Lung (tissue), 12 donors: ENCODE measurements around the gene FAM168A. TPM values are rescaled to one million over a fixed set of nuclear protein-coding genes. Genes with fewer than 3 reads are reported as not detected.

Source experiments
- ATAC-seq: fragments of 200-7000 bp; cut with Tn5 transposase; one replicate; pipeline ENCODE4 v1.9.1; 2020; ENCODE audit warnings: moderate number of reproducible peaks; ENCODE audit not compliant: insufficient read depth, low FRiP score
- DNase-seq, 3 donors: peaks; one replicate each; pipeline ENCODE4 v3.0.0-alpha.2; 2013 to 2017
- H3K27ac ChIP-seq, 2 donors: one replicate each; pipeline ENCODE4 v1.5.1; 2013; ENCODE audit warnings: mild to moderate bottlenecking in 2 of 2, moderate library complexity in 2 of 2, control low read depth in 1 of 2, inconsistent platforms in 1 of 2, low read depth in 1 of 2, low read length in 1 of 2
- H3K27me3 ChIP-seq, 3 donors: one replicate each; pipeline ENCODE4 v1.5.1; 2013; ENCODE audit warnings: low read length in 2 of 3; ENCODE audit not compliant: control insufficient read depth in 3 of 3, insufficient read depth in 3 of 3
- H3K36me3 ChIP-seq, 4 donors: one replicate each; pipeline ENCODE4 v1.5.1; 2013; ENCODE audit warnings: low read length in 4 of 4, mild to moderate bottlenecking in 1 of 4, moderate library complexity in 1 of 4; ENCODE audit not compliant: control insufficient read depth in 4 of 4, insufficient read depth in 4 of 4
- H3K4me1 ChIP-seq, 5 donors: one replicate each; pipeline ENCODE4 v1.5.1; 2013; ENCODE audit warnings: low read length in 5 of 5, mild to moderate bottlenecking in 2 of 5, moderate library complexity in 1 of 5; ENCODE audit not compliant: control insufficient read depth in 5 of 5, insufficient read depth in 5 of 5
- H3K4me3 ChIP-seq: one replicate; pipeline ENCODE4 v1.5.1; 2013; ENCODE audit warnings: mild to moderate bottlenecking, control low read depth, moderate library complexity
- H3K9ac ChIP-seq, 2 donors: one replicate each; pipeline ENCODE4 v1.5.1; 2013; ENCODE audit warnings: low read length in 2 of 2, control low read depth in 1 of 2; ENCODE audit not compliant: insufficient read depth in 1 of 2
- H3K9me3 ChIP-seq, 4 donors: one replicate each; pipeline ENCODE4 v1.5.1; 2013; ENCODE audit warnings: low read length in 3 of 4, mild to moderate bottlenecking in 1 of 4, moderate library complexity in 1 of 4; ENCODE audit not compliant: control insufficient read depth in 4 of 4, insufficient read depth in 3 of 4
- WGBS, 2 donors: extraction: QIAGEN DNeasy Blood & Tissue Kit; methylation state at CpG; one replicate each; pipeline ENCODE4 v1.1.7; 2013; 5-methylcytosine and 5-hydroxymethylcytosine counted together
- polyA plus RNA-seq, 2 donors: library from polyadenylated mRNA; stranded (reverse); fragments of 200-250 nt; gene quantifications; one replicate each; pipeline ENCODE4 v1.2.1, GENCODE V29; 2013
- total RNA-seq, 2 donors: library from RNA; depleted of rRNA in 1 of 2; stranded (reverse); fragments of >200 nt in 1 of 2; gene quantifications; one replicate each; pipeline ENCODE4 v1.2.1, GENCODE V29; 2014 to 2021
- TF ChIP-seq, protein P1 (sequence below): IDR thresholded peaks from 2 replicates; pipeline ENCODE4 v1.5.1; 2012; ENCODE audit warnings: mild to moderate bottlenecking; ENCODE audit errors: control extremely low read depth, extremely low read depth
- donor health status: control.
- donor health status: control.
- donor health status: Bipolar disorder and iron deficiency.
- donor health status: healthy.
- donor health status: DM: yes; HTN: yes; CAD: no.

FAM168A gene
- total and polyA plus RNA-seq, 4 donors, result 6.7 to 25.5 (median 17.1) TPM

DNA sequence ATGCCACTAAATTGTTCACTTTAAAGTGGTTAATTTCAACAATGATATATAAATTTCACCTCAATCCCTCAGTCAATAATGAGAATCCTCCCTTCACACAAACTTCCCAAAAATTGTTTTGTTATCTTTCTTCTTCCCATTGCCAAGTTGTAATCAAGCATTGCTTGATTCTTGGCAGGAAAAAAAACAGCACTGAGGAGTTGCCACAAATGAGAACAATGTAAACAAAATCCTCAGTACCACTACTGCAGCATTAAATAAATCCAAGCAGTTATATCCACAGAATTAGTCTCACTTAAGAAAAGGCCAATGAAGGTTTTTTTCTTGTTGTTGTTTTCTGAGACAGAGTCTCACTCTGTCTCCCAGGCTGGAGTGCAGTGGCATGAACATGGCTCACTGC lies 38.2 kb downstream of the FAM168A start:
- no peak overlapping the region for H3K4me3 ChIP-seq
- peak in 2 of 3 donors; percentile 67 to 70 for DNase-seq

GRCh38 chr11:73556966-73557365 lies 40.9 kb downstream of the FAM168A start:
- peaks cover 0 to 14% (median 1%) of the 10 kb centered on the region in 5 donors for H3K4me1 ChIP-seq
- H3K36me3 ChIP-seq, result no peaks in the 10 kb centered on the region
- no peak overlapping the region for H3K27ac ChIP-seq
- 80 to 89% methylated on average over 3 of the region's 3 CpGs for WGBS, 2 donors
- no peaks in the 10 kb centered on the region for H3K27me3 ChIP-seq
- no peak overlapping the region for H3K9ac ChIP-seq
- DNase-seq, result no peak
- H3K4me3 ChIP-seq, result no peak overlapping the region
- no peaks in the 10 kb centered on the region for H3K9me3 ChIP-seq
- no peak for ATAC-seq
- TF ChIP-seq, protein P1, sequence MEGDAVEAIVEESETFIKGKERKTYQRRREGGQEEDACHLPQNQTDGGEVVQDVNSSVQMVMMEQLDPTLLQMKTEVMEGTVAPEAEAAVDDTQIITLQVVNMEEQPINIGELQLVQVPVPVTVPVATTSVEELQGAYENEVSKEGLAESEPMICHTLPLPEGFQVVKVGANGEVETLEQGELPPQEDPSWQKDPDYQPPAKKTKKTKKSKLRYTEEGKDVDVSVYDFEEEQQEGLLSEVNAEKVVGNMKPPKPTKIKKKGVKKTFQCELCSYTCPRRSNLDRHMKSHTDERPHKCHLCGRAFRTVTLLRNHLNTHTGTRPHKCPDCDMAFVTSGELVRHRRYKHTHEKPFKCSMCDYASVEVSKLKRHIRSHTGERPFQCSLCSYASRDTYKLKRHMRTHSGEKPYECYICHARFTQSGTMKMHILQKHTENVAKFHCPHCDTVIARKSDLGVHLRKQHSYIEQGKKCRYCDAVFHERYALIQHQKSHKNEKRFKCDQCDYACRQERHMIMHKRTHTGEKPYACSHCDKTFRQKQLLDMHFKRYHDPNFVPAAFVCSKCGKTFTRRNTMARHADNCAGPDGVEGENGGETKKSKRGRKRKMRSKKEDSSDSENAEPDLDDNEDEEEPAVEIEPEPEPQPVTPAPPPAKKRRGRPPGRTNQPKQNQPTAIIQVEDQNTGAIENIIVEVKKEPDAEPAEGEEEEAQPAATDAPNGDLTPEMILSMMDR, result no peak

More for the DNA sequence above, 38.2 kb downstream of the FAM168A start:
- no peaks in the 10 kb centered on the region for H3K9me3 ChIP-seq
- no peak overlapping the region for H3K27ac ChIP-seq
- no peak for ATAC-seq
- no peaks in the 10 kb centered on the region for H3K36me3 ChIP-seq
- no peak overlapping the region for H3K9ac ChIP-seq
- TF ChIP-seq, protein P1, result no peak
- no peaks in the 10 kb centered on the region for H3K27me3 ChIP-seq
- peaks cover 0 to 13% (median 1%) of the 10 kb centered on the region in 5 donors for H3K4me1 ChIP-seq

GRCh38 chr11:73555615-73556014 lies 42.3 kb downstream of the FAM168A start:
- 94% methylated on average over 3 of the region's 3 CpGs for WGBS, 2 donors
- no peak for DNase-seq
- TF ChIP-seq, protein P1, result no peak

GRCh38 chr11:73554671-73555320 lies 43.1 kb downstream of the FAM168A start:
- no peaks in the 10 kb centered on the region for H3K27me3 ChIP-seq
- H3K4me3 ChIP-seq, result no peak overlapping the region
- ATAC-seq, result no peak

More at GRCh38 chr11:73555615-73556014, 42.3 kb downstream of the FAM168A start:
- no peaks in the 10 kb centered on the region for H3K27me3 ChIP-seq
- ATAC-seq, result no peak
- H3K4me1 ChIP-seq, result peaks cover 0 to 16% (median 0%) of the 10 kb centered on the region in 5 donors
- H3K9ac ChIP-seq, result no peak overlapping the region
- no peak overlapping the region for H3K27ac ChIP-seq
- no peaks in the 10 kb centered on the region for H3K36me3 ChIP-seq
- H3K9me3 ChIP-seq, result no peaks in the 10 kb centered on the region
- H3K4me3 ChIP-seq, result no peak overlapping the region

More at GRCh38 chr11:73554671-73555320, 43.1 kb downstream of the FAM168A start:
- no peak overlapping the region for H3K9ac ChIP-seq
- DNase-seq, result no peak
- WGBS, 2 donors, result 83 to 85% methylated on average over 1 of the region's 1 CpG
- no peaks in the 10 kb centered on the region for H3K36me3 ChIP-seq
- H3K9me3 ChIP-seq, result no peaks in the 10 kb centered on the region
- H3K27ac ChIP-seq, result no peak overlapping the region
- peaks cover 0 to 14% (median 0%) of the 10 kb centered on the region in 5 donors for H3K4me1 ChIP-seq
- TF ChIP-seq, protein P1, result no peak
